ENCODE results near the gene AMY2A. TPM values are rescaled to one million over a fixed set of nuclear protein-coding genes. Genes with fewer than 3 reads are reported as not detected.
"Not testable (repeated sequence)": the region's sequence is repeated elsewhere in the genome, so short reads cannot be mapped to it uniquely, and the experiment has no call there.

The AMY2A gene
- total RNA-seq (not detected in 2 replicates), polyA plus RNA-seq (not detected in 2 replicates), polyA minus RNA-seq (not detected in 2 replicates)
- total RNA-seq (2013), result not detected

- H3K4me1 Mint-ChIP-seq; H3K27me3 Mint-ChIP-seq; H3K79me2 ChIP-seq (ENCODE audit: control insufficient read depth, insufficient read depth, low read length); intact Hi-C loops (cut with micrococcal nuclease); H3K9me3 Mint-ChIP-seq (ENCODE audit: insufficient read depth); POLR2A ChIA-PET; H3K27ac Mint-ChIP-seq; H3K36me3 ChIP-seq (replicated peaks in 1 of 2; ENCODE audit: control extremely low read depth in 1 of 2, control insufficient read depth in 1 of 2, extremely low read depth in 1 of 2, insufficient read depth in 2 of 2, low read length in 1 of 2); H3K27me3 ChIP-seq (replicated peaks in 1 of 4; ENCODE audit: control extremely low read depth in 1 of 4, control insufficient read depth in 3 of 4, insufficient read depth in 4 of 4, low read length in 3 of 4); ATAC-seq (ENCODE audit: low read depth); H3K4me3 Mint-ChIP-seq; H3K9ac ChIP-seq (ENCODE audit: low read length); H3K4me3 ChIP-seq (ENCODE audit: control extremely low read depth in 1 of 5, extremely low read depth in 1 of 5, insufficient read depth in 1 of 5, low read depth in 2 of 5, low read length in 4 of 5); CTCF ChIA-PET; H4K20me1 ChIP-seq (ENCODE audit: control insufficient read depth, insufficient read depth, low read length, poor library complexity, severe bottlenecking); H3K4me2 ChIP-seq (replicated peaks; ENCODE audit: low read depth, low read length, poor library complexity, severe bottlenecking); DNase-seq; H3K27ac ChIP-seq (ENCODE audit: low read length in 2 of 2); H3K9me3 ChIP-seq (ENCODE audit: control extremely low read depth in 1 of 3, control insufficient read depth in 2 of 3, insufficient read depth in 1 of 3, low read length in 2 of 3); H3K4me1 ChIP-seq (ENCODE audit: control insufficient read depth in 2 of 2, insufficient read depth in 2 of 2, low read length in 2 of 2); H2AFZ ChIP-seq (ENCODE audit: insufficient read depth, low read depth, low read length, poor library complexity, severe bottlenecking): not testable (repeated sequence)
- WGBS (ENCODE audit: insufficient coverage), result no CpG with 5 or more reads among the region's 3 CpGs
These were observed at the start of gene AMY2A for GRCh38 chr1:103616994-103617477. TSS of gene AMY2A (plus strand) at chr1:103617427. CDS start at chr1:103617441, 14 bp downstream.

DNA sequence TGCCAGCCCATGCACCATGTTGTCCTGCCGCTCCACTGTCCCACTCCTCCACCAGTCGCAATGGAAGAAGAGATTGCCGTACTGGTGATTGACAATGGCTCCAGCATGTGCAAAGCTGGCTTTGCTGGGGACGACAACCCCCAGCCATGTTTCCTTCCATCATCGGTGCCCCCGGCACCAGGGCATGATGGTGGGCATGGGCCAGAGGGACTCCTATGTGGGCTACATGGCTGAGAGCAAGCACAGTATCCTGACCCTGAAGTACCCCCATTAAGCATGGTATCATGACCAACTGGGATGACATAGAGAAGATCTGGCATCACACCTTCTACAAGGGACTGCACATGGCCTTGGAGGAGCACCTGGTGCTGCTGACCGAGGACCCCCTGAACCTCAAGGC lies 47.7 kb upstream of the AMY2A start:
- H3K4me3 ChIP-seq (ENCODE audit: control extremely low read depth in 1 of 5, extremely low read depth in 1 of 5, insufficient read depth in 1 of 5, low read depth in 2 of 5, low read length in 4 of 5), result no peak overlapping the region
- WGBS (ENCODE audit: insufficient coverage), result 98% methylated on average over 4 of the region's 7 CpGs
- TF ChIP-seq, protein P1, sequence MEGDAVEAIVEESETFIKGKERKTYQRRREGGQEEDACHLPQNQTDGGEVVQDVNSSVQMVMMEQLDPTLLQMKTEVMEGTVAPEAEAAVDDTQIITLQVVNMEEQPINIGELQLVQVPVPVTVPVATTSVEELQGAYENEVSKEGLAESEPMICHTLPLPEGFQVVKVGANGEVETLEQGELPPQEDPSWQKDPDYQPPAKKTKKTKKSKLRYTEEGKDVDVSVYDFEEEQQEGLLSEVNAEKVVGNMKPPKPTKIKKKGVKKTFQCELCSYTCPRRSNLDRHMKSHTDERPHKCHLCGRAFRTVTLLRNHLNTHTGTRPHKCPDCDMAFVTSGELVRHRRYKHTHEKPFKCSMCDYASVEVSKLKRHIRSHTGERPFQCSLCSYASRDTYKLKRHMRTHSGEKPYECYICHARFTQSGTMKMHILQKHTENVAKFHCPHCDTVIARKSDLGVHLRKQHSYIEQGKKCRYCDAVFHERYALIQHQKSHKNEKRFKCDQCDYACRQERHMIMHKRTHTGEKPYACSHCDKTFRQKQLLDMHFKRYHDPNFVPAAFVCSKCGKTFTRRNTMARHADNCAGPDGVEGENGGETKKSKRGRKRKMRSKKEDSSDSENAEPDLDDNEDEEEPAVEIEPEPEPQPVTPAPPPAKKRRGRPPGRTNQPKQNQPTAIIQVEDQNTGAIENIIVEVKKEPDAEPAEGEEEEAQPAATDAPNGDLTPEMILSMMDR (IDR thresholded peaks at IDR 0.05), result no peak
- no peak for TF ChIP-seq EZH2 (IDR thresholded peaks at IDR 0.05; ENCODE audit: borderline replicate concordance, insufficient read depth, low read depth, low read length, poor library complexity, severe bottlenecking)
- H3K4me2 ChIP-seq (replicated peaks; ENCODE audit: low read depth, low read length, poor library complexity, severe bottlenecking), result no peak overlapping the region
- Mint-ChIP-seq H3K4me1 (no peaks in the 10 kb centered on the region), H3K27ac (no peak overlapping the region), H3K4me3 (no peak overlapping the region), H3K9me3 (ENCODE audit: insufficient read depth) (no peaks in the 10 kb centered on the region), H3K27me3 (no peaks in the 10 kb centered on the region)
- ChIA-PET CTCF (no interaction called here), POLR2A (no interaction called here)
- ATAC-seq (ENCODE audit: low read depth) (no peak), DNase-seq (no peak)
- intact Hi-C loops (cut with micrococcal nuclease), result no loop called here
- H3K27ac ChIP-seq (ENCODE audit: low read length in 2 of 2), result no peak overlapping the region
- no peaks in the 10 kb centered on the region for H3K4me1 ChIP-seq (ENCODE audit: control insufficient read depth in 2 of 2, insufficient read depth in 2 of 2, low read length in 2 of 2)
- no peaks in the 10 kb centered on the region for H3K27me3 ChIP-seq (replicated peaks in 1 of 4; ENCODE audit: control extremely low read depth in 1 of 4, control insufficient read depth in 3 of 4, insufficient read depth in 4 of 4, low read length in 3 of 4)
- H4K20me1 ChIP-seq (ENCODE audit: control insufficient read depth, insufficient read depth, low read length, poor library complexity, severe bottlenecking), result no peaks in the 10 kb centered on the region
- no peak overlapping the region for H2AFZ ChIP-seq (ENCODE audit: insufficient read depth, low read depth, low read length, poor library complexity, severe bottlenecking)
- H3K9me3 ChIP-seq (ENCODE audit: control extremely low read depth in 1 of 3, control insufficient read depth in 2 of 3, insufficient read depth in 1 of 3, low read length in 2 of 3), result peaks cover 0 to 10% (median 0%) of the 10 kb centered on the region in 3 donors
- H3K79me2 ChIP-seq (ENCODE audit: control insufficient read depth, insufficient read depth, low read length), result no peaks in the 10 kb centered on the region
- H3K36me3 ChIP-seq (replicated peaks in 1 of 2; ENCODE audit: control extremely low read depth in 1 of 2, control insufficient read depth in 1 of 2, extremely low read depth in 1 of 2, insufficient read depth in 2 of 2, low read length in 1 of 2), result peaks cover 2 to 7% of the 10 kb centered on the region in 2 experiments
- H3K9ac ChIP-seq (ENCODE audit: low read length), result no peak overlapping the region

DNA sequence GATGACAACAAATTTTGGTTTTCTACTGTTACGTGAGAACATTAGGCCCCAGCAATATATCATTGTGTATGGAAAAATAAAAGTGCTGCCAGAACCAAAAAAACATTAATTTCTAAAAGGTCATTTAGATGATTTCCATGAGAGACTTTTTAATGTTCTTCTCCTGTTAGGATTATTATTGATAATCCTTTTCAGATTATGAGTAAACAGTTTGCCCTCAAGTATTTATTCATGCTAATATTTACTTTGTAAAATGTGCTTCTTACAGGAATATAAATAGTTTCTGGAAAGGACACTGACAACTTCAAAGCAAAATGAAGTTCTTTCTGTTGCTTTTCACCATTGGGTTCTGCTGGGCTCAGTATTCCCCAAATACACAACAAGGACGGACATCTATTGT lies 45.9 kb upstream of the AMY2A start, which contains the start of gene AMY2B:
TSS of gene AMY2B (plus strand) at position 301 of the 400 bp plus-strand sequence. CDS start at position 315, 14 bp downstream.
- H3K9me3 Mint-ChIP-seq (ENCODE audit: insufficient read depth); ATAC-seq (ENCODE audit: low read depth); H3K36me3 ChIP-seq (replicated peaks in 1 of 2; ENCODE audit: control extremely low read depth in 1 of 2, control insufficient read depth in 1 of 2, extremely low read depth in 1 of 2, insufficient read depth in 2 of 2, low read length in 1 of 2); H3K27ac ChIP-seq (ENCODE audit: low read length in 2 of 2); H3K4me1 ChIP-seq (ENCODE audit: control insufficient read depth in 2 of 2, insufficient read depth in 2 of 2, low read length in 2 of 2); H2AFZ ChIP-seq (ENCODE audit: insufficient read depth, low read depth, low read length, poor library complexity, severe bottlenecking); H3K4me3 ChIP-seq (ENCODE audit: control extremely low read depth in 1 of 5, extremely low read depth in 1 of 5, insufficient read depth in 1 of 5, low read depth in 2 of 5, low read length in 4 of 5); H3K27ac Mint-ChIP-seq; POLR2A ChIA-PET; CTCF ChIA-PET; H3K27me3 Mint-ChIP-seq; H3K4me1 Mint-ChIP-seq; H3K4me2 ChIP-seq (replicated peaks; ENCODE audit: low read depth, low read length, poor library complexity, severe bottlenecking); H3K79me2 ChIP-seq (ENCODE audit: control insufficient read depth, insufficient read depth, low read length); DNase-seq; intact Hi-C loops (cut with micrococcal nuclease); H3K4me3 Mint-ChIP-seq; H3K27me3 ChIP-seq (replicated peaks in 1 of 4; ENCODE audit: control extremely low read depth in 1 of 4, control insufficient read depth in 3 of 4, insufficient read depth in 4 of 4, low read length in 3 of 4); H3K9me3 ChIP-seq (ENCODE audit: control extremely low read depth in 1 of 3, control insufficient read depth in 2 of 3, insufficient read depth in 1 of 3, low read length in 2 of 3); H4K20me1 ChIP-seq (ENCODE audit: control insufficient read depth, insufficient read depth, low read length, poor library complexity, severe bottlenecking); H3K9ac ChIP-seq (ENCODE audit: low read length): not testable (repeated sequence)
- WGBS (ENCODE audit: insufficient coverage), result no CpG with 5 or more reads among the region's 2 CpGs
